Natural killer cell treated with Interleukin-12 subunit alpha and Interleukin-12 subunit beta and Interleukin-15 and Interleukin-18, amount 100 ng/mL, for 72 hours (primary cell): ENCODE measurements around the gene SHMT2. TPM values are rescaled to one million over a fixed set of nuclear protein-coding genes. Genes with fewer than 3 reads are reported as not detected.
A peak's percentile ranks its signal among the peaks of the same experiment; 100 is the strongest.
"Not testable (repeated sequence)": the region's sequence is repeated elsewhere in the genome, so short reads cannot be mapped to it uniquely, and the experiment has no call there.

Experiments used
- ATAC-seq, 2 donors: fragments of 150-1000 bp; cut with Tn5 transposase in 1 of 2; sonication (Bioruptor Pico), chemical (Tn5 transposase) in 1 of 2; 2 replicates each; pipeline ENCODE4 v1.10.0; 2021
- DNase-seq: peaks from one replicate; pipeline ENCODE4 v3.0.0; 2022; ENCODE audit warnings: low spot score
- H3K27ac Mint-ChIP-seq, 2 donors: 1 replicate in 1 of 2; 2 replicates in 1 of 2; pipeline ENCODE4 v1.8.0; 2022; ENCODE audit warnings: mixed read lengths in 2 of 2, mild to moderate bottlenecking in 1 of 2, moderate library complexity in 1 of 2
- H3K27me3 Mint-ChIP-seq, 2 donors: 1 replicate in 1 of 2; 2 replicates in 1 of 2; pipeline ENCODE4 v1.8.0; 2022; ENCODE audit warnings: mixed read lengths in 2 of 2
- H3K36me3 Mint-ChIP-seq: one replicate; pipeline ENCODE4 v1.8.0; 2022; ENCODE audit warnings: mixed read lengths
- H3K4me1 Mint-ChIP-seq, 2 donors: 1 replicate in 1 of 2; 2 replicates in 1 of 2; pipeline ENCODE4 v1.8.0; 2022; ENCODE audit warnings: low read depth in 2 of 2, mixed read lengths in 2 of 2, mild to moderate bottlenecking in 1 of 2
- H3K4me3 Mint-ChIP-seq: one replicate; pipeline ENCODE4 v1.8.0; 2022; ENCODE audit warnings: mixed read lengths
- H3K9me3 Mint-ChIP-seq: 2 replicates; pipeline ENCODE4 v1.8.0; 2022; ENCODE audit warnings: mixed read lengths
- total RNA-seq, 2 donors: library from RNA; stranded (reverse); gene quantifications; one replicate each; pipeline ENCODE4 v1.2.3, GENCODE V29; 2022

SHMT2 gene
- total RNA-seq, 2 donors from 2014 or later: 262 to 355 TPM

GRCh38 chr12:57272337-57273151, 43.0 kb downstream of the SHMT2 start:
- no peaks in the 10 kb centered on the region for H3K27me3 Mint-ChIP-seq
- peaks cover 17% of the 10 kb centered on the region for H3K36me3 Mint-ChIP-seq
- no peaks in the 10 kb centered on the region for H3K9me3 Mint-ChIP-seq

GRCh38 chr12:57273516-57273915, 44.0 kb downstream of the SHMT2 start:
- ATAC-seq (no peak), DNase-seq (no peak)
- H3K27ac Mint-ChIP-seq: no peak overlapping the region
- H3K27me3 Mint-ChIP-seq: no peaks in the 10 kb centered on the region
- H3K9me3 Mint-ChIP-seq: no peaks in the 10 kb centered on the region
- peaks cover 26% of the 10 kb centered on the region for H3K36me3 Mint-ChIP-seq
- no peaks in the 10 kb centered on the region for H3K4me1 Mint-ChIP-seq
- H3K4me3 Mint-ChIP-seq: no peak overlapping the region

More at GRCh38 chr12:57272337-57273151, 43.0 kb downstream of the SHMT2 start:
- H3K4me3 Mint-ChIP-seq: no peak overlapping the region
- ATAC-seq: no peak
- H3K4me1 Mint-ChIP-seq: no peaks in the 10 kb centered on the region
- no peak overlapping the region for H3K27ac Mint-ChIP-seq
- DNase-seq: no peak

GRCh38 chr12:57276233-57276632, 46.7 kb downstream of the SHMT2 start:
- not testable (repeated sequence) for H3K4me3 Mint-ChIP-seq

GRCh38 chr12:57276935-57277563, 47.5 kb downstream of the SHMT2 start:
- Mint-ChIP-seq H3K4me3 (no peak overlapping the region), H3K9me3 (no peaks in the 10 kb centered on the region), H3K27ac (no peak overlapping the region), H3K36me3 (peaks cover 22% of the 10 kb centered on the region), H3K4me1 (peaks cover 12% of the 10 kb centered on the region in 2 donors), H3K27me3 (no peaks in the 10 kb centered on the region)
- ATAC-seq (no peak), DNase-seq (no peak)

More at GRCh38 chr12:57276233-57276632, 46.7 kb downstream of the SHMT2 start:
- H3K27ac Mint-ChIP-seq, H3K9me3 Mint-ChIP-seq, DNase-seq, ATAC-seq, H3K27me3 Mint-ChIP-seq: not testable (repeated sequence)
- peaks cover 27% of the 10 kb centered on the region for H3K36me3 Mint-ChIP-seq
- H3K4me1 Mint-ChIP-seq: peaks cover 12% of the 10 kb centered on the region in 2 donors

GRCh38 chr12:57278465-57279381, 49.2 kb downstream of the SHMT2 start:
- H3K4me3 Mint-ChIP-seq: no peak overlapping the region
- no peak for DNase-seq
- no peak for ATAC-seq
- peaks cover 22% of the 10 kb centered on the region for H3K36me3 Mint-ChIP-seq
- H3K27ac Mint-ChIP-seq: peak overlapping the region in 1 of 2 donors; percentile 8
- H3K9me3 Mint-ChIP-seq: no peaks in the 10 kb centered on the region
- H3K4me1 Mint-ChIP-seq: peaks cover 12% of the 10 kb centered on the region in 2 donors
- H3K27me3 Mint-ChIP-seq: no peaks in the 10 kb centered on the region

- Mint-ChIP-seq H3K27ac (peak overlapping the region; percentile 83 to 87), H3K36me3 (peaks cover 22% of the 10 kb centered on the region), H3K4me1 (peaks cover 12% of the 10 kb centered on the region in 2 donors), H3K4me3 (peak overlapping the region; percentile 28), H3K27me3 (no peaks in the 10 kb centered on the region), H3K9me3 (no peaks in the 10 kb centered on the region)
- ATAC-seq (peak; percentile 96 to 98), DNase-seq (peak; percentile 71)
Measured at GRCh38 chr12:57280211-57281062, 50.9 kb downstream of the SHMT2 start.

GRCh38 chr12:57282073-57282472, 52.6 kb downstream of the SHMT2 start:
- H3K36me3 Mint-ChIP-seq: peaks cover 22% of the 10 kb centered on the region
- not testable (repeated sequence) for H3K9me3 Mint-ChIP-seq, H3K27ac Mint-ChIP-seq, H3K27me3 Mint-ChIP-seq, ATAC-seq, H3K4me3 Mint-ChIP-seq, DNase-seq
- peaks cover 12% of the 10 kb centered on the region in 2 donors for H3K4me1 Mint-ChIP-seq

Other genes starting within 250 kb of the SHMT2 start
- gene ZBTB39, start 223.2 kb upstream of the SHMT2 start, total RNA-seq: 10 to 100 TPM in 1 of 2 donors, 1 to 10 TPM in 1; 8.1 to 12.1 TPM
- under 1 TPM in 1 of 2 donors, not detected in 1; 0.45 TPM for gene TAC3, start 213.2 kb upstream of the SHMT2 start, total RNA-seq
- 1 to 10 TPM in 1 of 2 donors, under 1 TPM in 1; 0.48 to 2.5 TPM for gene MYO1A, start 179.6 kb upstream of the SHMT2 start, total RNA-seq
- 10 to 100 TPM; 25.5 to 34.1 TPM for gene NEMP1, start 150.9 kb upstream of the SHMT2 start, total RNA-seq
- gene NAB2, start 140.6 kb upstream of the SHMT2 start, total RNA-seq: 1 to 10 TPM; 7.7 to 8.0 TPM
- gene STAT6, start 118.3 kb upstream of the SHMT2 start, total RNA-seq: 100 to 1,000 TPM; 158 to 198 TPM
- gene LRP1, start 101.2 kb upstream of the SHMT2 start, total RNA-seq: under 1 TPM; 0.42 to 0.45 TPM
- gene LRP1-AS, start 82.1 kb upstream of the SHMT2 start, total RNA-seq: not detected
- under 1 TPM in 1 of 2 donors, not detected in 1; 0.73 TPM for gene NXPH4, start 12.9 kb upstream of the SHMT2 start, total RNA-seq
- 1 to 10 TPM; 2.5 to 6.1 TPM for gene STAC3, start 21.5 kb downstream of the SHMT2 start, total RNA-seq
- 10 to 100 TPM; 55.4 to 57.2 TPM for gene R3HDM2, start 201.3 kb downstream of the SHMT2 start, total RNA-seq
- not detected for gene INHBC, start 205.1 kb downstream of the SHMT2 start, total RNA-seq
- under 1 TPM in 1 of 2 donors, not detected in 1; 0.45 TPM for gene INHBE, start 225.6 kb downstream of the SHMT2 start, total RNA-seq
- 1 to 10 TPM in 1 of 2 donors, under 1 TPM in 1; 0.61 to 1.0 TPM for gene GLI1, start 230.1 kb downstream of the SHMT2 start, total RNA-seq